ENCODE data around the gene TDRD1.

Gene TDRD1

DNA sequence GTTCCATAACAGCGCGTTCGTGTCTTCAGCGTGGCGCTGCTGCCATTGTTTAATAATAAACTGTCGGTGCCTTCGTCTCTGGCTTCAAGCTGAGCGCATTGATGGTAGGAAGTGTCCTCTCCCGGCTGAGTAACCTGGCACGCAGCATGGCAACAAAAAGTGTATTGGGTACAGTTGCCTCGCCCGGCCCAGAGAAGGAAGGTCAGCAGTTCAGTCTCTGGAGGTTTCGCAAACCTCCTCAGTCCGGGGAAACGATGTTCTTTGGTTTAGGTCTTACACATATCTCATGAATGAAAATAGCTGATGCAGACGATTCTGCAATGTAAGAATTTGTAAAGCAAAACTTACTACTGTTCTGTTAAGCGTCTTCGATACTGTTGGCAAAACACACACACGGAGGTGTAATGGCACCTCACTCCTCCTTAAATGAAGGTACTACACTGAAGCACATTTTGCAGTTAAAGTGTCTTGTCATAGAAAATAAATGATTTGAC is 4.4 kb upstream of the TDRD1 start:
- peak in 1 of 4 experiments; percentile 22 for DNase-seq

- DNase-seq, result no peak
Measured at GRCh38 chr10:114175667-114176066, 3.5 kb upstream of the TDRD1 start.

GRCh38 chr10:114176511-114176910 is 2.6 kb upstream of the TDRD1 start:
- no peak for DNase-seq

- DNase-seq, result no peak
Measured at GRCh38 chr10:114179747-114180146, 594 bp downstream of the TDRD1 start.

DNA sequence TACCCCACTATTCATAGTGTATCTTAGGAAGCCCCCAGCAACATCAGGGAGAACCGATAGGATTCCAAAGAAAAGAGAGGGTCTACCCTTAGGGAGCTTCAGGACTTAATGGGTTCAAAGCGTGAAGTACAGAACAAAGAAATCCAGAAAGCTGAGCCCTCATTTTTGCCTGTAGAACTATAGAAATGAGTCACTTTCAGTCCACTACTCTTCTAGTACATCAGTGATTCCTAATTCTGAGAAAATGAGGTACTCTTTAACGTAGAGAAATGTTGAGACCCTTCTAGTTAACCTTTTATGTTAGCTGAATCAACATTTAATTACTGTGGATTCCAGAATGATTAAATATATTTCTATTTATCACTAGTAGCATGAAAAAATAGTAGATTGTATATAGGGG is 1.8 kb downstream of the TDRD1 start:
- DNase-seq, result no peak

DNA sequence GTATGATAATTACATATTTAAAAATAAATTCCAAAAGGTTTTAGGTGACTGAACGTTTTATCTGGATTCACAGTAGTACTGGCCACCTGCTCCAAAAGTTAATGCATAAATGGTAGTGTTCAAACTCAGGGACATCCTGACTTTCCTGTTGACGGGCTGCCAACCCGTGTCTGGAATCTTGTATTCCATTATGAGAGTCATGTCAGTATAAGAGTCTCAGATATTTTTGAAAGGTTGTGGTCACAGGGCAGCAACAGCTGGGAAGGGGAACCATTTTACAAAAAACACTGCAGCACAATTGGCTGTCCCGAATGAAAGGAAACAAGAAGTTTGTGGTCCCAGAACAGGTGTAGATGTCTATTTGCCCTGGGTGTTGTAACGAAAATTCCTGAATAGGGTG is 2.8 kb downstream of the TDRD1 start:
- DNase-seq, result no peak

DNA sequence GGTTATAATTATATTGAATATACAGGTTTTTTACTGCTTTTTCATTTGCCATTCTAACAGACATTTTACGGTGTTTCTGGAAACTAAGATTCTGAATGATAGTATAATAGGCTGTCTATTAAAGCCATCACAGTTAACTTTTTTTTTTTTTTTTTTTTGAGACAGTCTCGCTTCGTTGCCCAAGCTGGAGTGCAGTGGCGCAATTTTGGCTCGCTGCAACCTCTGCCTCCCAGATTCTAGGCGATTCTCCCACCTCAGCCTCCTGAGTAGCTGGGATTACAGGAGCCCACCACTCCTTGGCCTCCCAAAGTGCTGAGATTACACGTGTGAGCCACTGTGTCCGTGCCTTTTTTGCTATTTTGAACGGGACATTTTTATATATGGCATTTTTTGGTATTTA is 4.4 kb downstream of the TDRD1 start:
- DNase-seq, result no peak

GRCh38 chr10:114184276-114184675 is 5.1 kb downstream of the TDRD1 start:
- DNase-seq, result no peak

DNA sequence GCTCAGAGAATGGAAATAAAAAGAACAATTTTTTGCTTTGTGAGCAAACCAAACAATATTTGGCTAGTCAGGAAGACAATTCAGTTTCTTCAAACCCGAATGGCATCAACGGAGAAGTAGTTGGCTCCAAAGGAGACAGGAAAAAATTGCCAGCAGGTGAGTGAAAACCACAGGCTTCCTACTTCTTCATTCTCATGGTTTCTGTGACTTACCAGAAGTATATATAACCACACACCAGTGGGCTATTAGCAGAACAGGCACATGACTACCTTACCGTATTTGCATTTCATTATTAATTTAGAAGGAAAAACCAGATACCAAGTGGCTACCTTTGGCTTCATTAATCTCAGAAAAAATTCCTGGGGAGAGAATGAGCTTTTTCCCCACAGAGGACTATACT is 8.8 kb downstream of the TDRD1 start:
- DNase-seq, result no peak

GRCh38 chr10:114188900-114189299 is 9.7 kb downstream of the TDRD1 start:
- DNase-seq, result no peak

DNA sequence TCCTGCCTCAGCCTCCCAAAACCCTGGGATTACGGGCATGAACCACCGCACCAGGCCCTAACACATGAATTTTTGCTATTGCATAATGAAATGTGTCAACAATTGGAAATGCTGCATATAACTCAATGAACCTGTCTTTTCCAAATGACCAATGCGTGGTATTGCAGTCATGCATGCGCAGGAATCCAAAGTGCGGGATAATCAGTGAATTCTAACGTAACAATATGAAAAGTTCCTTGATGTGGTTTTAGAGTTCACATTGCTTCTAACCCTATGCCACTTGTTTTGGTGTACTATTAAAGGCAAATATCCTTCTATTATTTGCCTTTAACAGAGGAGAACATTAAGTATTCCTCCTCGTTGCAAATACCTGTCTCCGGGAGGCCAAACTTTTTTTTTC is 10.5 kb downstream of the TDRD1 start:
- DNase-seq, result no peak

DNA sequence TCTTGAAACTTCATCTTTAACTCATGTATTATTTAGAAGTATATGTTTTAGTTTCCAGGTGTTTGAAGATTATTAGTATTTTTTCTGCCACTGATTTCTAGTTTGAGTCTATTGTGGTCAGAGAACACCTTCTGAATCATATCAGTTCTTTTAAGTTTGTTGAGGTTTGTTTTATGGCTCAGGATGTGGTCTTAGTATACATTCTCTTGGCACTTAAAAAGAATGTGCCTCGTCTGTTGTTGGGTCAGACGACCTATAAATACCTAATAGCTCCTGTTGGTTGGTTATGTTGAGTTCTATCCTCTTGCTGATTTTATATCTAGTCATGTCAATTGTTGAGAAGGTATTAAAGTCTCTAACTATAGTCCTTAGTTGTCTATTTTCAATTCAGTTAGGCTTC is 15.9 kb downstream of the TDRD1 start:
- DNase-seq, result no peak

- DNase-seq, result no peak
Measured at GRCh38 chr10:114199239-114199638, 20.1 kb downstream of the TDRD1 start.

GRCh38 chr10:114202812-114203211 is 23.7 kb downstream of the TDRD1 start:
- DNase-seq, result no peak

GRCh38 chr10:114206902-114207301 is 27.7 kb downstream of the TDRD1 start:
- no peak for DNase-seq

DNA sequence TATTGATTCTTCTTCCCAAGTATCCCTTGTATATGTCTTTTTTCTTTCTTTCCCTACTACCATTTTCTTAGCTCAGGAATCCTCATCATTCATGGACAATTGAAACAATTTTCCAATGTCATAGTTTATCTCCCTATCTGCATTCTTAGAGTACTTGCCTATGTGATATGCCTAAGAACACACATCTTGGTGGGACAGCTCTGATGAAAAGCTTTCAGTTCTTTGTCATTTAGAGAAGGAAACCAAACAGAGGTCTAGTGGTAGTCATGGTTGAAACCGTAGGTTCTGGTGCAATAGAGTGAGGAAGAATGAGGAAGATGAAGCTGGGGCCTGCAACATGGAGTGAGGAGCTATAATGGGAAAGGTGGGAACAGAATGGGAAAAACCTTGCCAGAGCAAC is 28.2 kb downstream of the TDRD1 start:
- DNase-seq, result no peak

- DNase-seq, result no peak
Measured at GRCh38 chr10:114208351-114208750, 29.2 kb downstream of the TDRD1 start.

GRCh38 chr10:114212153-114212552 is 33.0 kb downstream of the TDRD1 start:
- no peak for DNase-seq

DNA sequence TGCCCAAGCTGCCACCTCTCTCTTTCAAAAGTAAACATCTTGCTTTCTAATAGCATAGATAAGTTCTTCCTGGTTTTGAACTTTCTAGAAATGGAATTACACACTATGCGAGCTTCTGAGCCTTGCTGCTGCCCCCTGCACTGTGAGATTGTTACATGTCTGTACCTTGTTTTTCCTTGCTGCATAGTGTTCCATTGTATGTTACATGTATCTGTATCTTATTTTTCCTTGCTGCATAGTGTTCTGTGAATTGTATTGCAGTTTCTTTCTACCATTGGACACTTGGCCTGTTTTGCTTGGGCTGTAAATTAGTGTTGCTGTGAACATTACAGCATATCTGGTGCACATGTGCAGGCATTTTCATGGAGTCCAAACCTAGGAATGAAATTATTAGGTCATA is 35.9 kb downstream of the TDRD1 start:
- no peak for DNase-seq

DNA sequence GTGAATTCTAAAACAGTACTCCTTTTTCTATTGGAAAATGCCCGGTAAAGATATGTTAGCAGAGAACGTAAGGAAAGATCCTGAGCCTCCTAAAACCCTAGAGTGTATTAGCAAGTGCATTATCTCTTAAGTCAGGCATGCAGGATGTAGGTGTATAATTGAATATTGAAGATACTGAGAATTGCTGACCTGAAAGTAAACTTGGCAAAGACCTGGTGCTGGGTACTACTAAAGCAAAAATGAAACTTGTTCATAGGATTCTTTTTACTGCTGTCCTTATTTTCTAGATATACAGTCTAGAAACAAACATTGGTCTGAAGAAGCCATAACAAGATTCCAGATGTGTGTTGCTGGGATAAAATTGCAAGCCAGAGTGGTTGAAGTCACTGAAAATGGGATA is 41.1 kb downstream of the TDRD1 start:
- DNase-seq, result no peak

GRCh38 chr10:114221235-114221634 is 42.1 kb downstream of the TDRD1 start:
- no peak for DNase-seq

DNA sequence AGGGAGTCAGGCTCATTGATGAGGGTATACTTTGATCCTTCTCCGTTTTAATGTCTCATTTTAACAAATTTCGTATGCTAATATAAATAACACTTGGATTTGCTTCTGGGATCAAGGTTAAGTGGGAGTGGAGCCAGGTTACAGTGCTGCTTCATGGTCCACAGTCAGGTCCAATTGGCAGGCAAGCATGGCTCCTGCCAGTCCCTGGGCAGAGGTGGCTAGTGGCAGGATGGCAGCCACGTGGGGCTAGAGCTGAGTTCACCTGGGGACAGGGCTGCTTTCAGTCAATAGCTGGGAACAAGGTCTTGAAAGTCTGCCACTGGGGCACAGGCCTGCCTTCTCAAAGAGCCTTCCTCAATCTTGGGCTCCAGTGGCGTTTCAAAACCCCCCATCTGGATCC is 43.9 kb downstream of the TDRD1 start:
- no peak for DNase-seq

DNA sequence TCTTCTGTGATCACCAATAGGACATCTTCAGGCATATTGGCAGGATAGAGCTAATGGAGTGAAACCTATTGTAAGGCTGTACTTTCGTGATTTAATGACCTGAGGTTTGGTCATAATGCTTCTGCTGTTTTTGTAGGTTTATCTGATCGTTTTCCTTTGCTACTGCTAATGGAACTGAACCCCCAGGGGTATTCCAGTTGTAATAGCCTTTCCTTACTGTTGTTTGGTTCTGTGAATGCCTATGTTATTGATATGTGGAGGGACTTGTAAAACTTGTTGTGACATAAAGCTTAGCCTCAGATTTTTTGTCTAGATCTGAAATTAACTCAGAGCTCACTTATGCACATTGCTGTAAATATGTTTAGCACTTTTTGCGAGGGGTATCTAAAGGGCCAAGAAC is 49.0 kb downstream of the TDRD1 start:
- no peak for DNase-seq

- no peak for DNase-seq
Measured at GRCh38 chr10:114232561-114233176, 53.5 kb downstream of the TDRD1 start.

DNA sequence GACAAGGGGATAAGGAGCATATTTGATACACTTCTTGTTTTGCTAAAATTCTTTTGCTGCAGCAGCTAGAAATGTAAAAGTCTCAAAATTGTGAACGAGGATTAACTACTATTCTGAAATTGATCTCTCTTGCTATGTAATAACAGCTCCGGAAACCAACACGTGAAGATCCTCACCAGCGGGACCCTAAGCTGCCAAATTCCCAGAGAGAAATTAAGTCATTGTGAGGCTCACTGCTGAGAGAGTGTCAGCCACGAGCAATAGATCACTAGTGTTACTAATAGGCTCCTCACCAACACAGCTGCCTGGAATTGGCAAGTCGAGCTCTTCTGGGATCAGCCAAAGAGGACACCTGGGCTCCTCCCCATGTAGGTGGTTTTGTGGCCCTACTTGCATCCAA is 54.3 kb downstream of the TDRD1 start:
- DNase-seq, result no peak

DNA sequence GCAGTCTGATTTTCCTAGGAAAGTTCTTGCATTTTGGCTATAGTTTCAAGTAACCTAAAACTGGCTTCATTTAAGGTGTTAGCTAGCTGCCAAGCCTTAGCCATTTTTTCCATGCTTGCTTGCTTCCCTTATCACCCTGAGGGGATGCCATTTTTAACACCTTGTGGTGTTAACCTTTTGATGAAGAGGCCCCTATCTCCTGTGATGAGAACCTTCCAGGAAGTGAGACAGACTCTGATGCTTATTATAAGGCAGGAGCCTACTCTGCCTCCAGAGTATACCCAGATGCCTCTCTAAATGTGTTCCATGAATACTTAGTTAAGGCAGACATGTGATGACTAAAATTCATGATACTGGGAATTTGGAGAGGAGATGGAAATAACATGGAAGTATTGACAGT is 55.0 kb downstream of the TDRD1 start:
- no peak for DNase-seq
